ENCODE measurements around the gene RHOB. TPM values are rescaled to one million over a fixed set of nuclear protein-coding genes. Genes with fewer than 3 reads are reported as not detected.

RHOB gene
- polyA plus RNA-seq, 1 of the 3 experiments (the other 2 are of a cell fraction): 50.3 TPM

GRCh38 chr2:20433946-20434553, 12.8 kb upstream of the RHOB start:
- H4K20me1 ChIP-seq (ENCODE audit: insufficient read depth): no peaks in the 10 kb centered on the region
- no peak overlapping the region for H3K4me3 ChIP-seq (ENCODE audit: low read depth in 2 of 2, low read length in 1 of 2)
- H3K79me2 ChIP-seq (ENCODE audit: insufficient read depth): no peaks in the 10 kb centered on the region
- POLR2A ChIA-PET: no interaction called here
- CTCF ChIA-PET: interaction anchor here (0.7 to 18.3 kb wide), 7 partner anchors 10 to 208 kb away, joined by 3 to 243 read pairs (median 7); no protein-coding TSS in a partner anchor
- no peaks in the 10 kb centered on the region for H3K9me2 ChIP-seq
- no peak overlapping the region for H3K27ac ChIP-seq (ENCODE audit: low read depth in 2 of 2, low read length in 1 of 2)
- H2AFZ ChIP-seq (ENCODE audit: low read depth): no peak overlapping the region
- DNase-seq: no peak
- WGBS (ENCODE audit: low lambda C conversion rate): 65% methylated on average over 4 of the region's 4 CpGs
- H3K4me2 ChIP-seq: no peak overlapping the region
- no peaks in the 10 kb centered on the region for H3K36me3 ChIP-seq (replicated peaks in 1 of 2; ENCODE audit: control insufficient read depth in 1 of 2, insufficient read depth in 2 of 2, low read length in 1 of 2)
- H3K27me3 ChIP-seq (ENCODE audit: insufficient read depth): peaks cover 15% of the 10 kb centered on the region; the same call in 1 of the 2 replicates
- H3K4me1 ChIP-seq (ENCODE audit: control insufficient read depth in 1 of 2, insufficient read depth in 2 of 2, low read depth in 1 of 2, low read length in 1 of 2): peaks cover 0 to 1% of the 10 kb centered on the region in 2 experiments; a peak in 1 of 4 replicates
- H3K9me3 ChIP-seq: no peaks in the 10 kb centered on the region
- no peaks in the 10 kb centered on the region for H3F3A ChIP-seq (replicated peaks; ENCODE audit: insufficient read depth)
- no peak for TF ChIP-seq POLR2AphosphoS5 (IDR thresholded peaks at IDR 0.05; ENCODE audit: low read depth, low read length)
- no peak for TF ChIP-seq USF2 (IDR thresholded peaks at IDR 0.05; ENCODE audit: borderline replicate concordance, low read depth, low read length)
- TF ChIP-seq YY1 (IDR thresholded peaks at IDR 0.05; ENCODE audit: low read depth): no peak
- TF ChIP-seq FOSL2 (IDR thresholded peaks at IDR 0.05; ENCODE audit: borderline replicate concordance, low read depth): no peak
- no peak for TF ChIP-seq ELF1 (IDR thresholded peaks at IDR 0.05)
- TF ChIP-seq FOXJ3 (CRISPR knock-in tag; IDR thresholded peaks at IDR 0.05): no peak
- TF ChIP-seq, protein P1, sequence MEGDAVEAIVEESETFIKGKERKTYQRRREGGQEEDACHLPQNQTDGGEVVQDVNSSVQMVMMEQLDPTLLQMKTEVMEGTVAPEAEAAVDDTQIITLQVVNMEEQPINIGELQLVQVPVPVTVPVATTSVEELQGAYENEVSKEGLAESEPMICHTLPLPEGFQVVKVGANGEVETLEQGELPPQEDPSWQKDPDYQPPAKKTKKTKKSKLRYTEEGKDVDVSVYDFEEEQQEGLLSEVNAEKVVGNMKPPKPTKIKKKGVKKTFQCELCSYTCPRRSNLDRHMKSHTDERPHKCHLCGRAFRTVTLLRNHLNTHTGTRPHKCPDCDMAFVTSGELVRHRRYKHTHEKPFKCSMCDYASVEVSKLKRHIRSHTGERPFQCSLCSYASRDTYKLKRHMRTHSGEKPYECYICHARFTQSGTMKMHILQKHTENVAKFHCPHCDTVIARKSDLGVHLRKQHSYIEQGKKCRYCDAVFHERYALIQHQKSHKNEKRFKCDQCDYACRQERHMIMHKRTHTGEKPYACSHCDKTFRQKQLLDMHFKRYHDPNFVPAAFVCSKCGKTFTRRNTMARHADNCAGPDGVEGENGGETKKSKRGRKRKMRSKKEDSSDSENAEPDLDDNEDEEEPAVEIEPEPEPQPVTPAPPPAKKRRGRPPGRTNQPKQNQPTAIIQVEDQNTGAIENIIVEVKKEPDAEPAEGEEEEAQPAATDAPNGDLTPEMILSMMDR (IDR thresholded peaks at IDR 0.05): no peak
- TF ChIP-seq FOXM1 (IDR thresholded peaks at IDR 0.05; ENCODE audit: low read depth): no peak
- no peak for TF ChIP-seq JUND (IDR thresholded peaks at IDR 0.05)
- TF ChIP-seq IRF3 (IDR thresholded peaks at IDR 0.05; ENCODE audit: low read depth, low read length): no peak
- no peak for TF ChIP-seq EP300 (IDR thresholded peaks at IDR 0.05; ENCODE audit: borderline replicate concordance in 1 of 2, low read depth in 1 of 2, low read length in 1 of 2)
- no peak for TF ChIP-seq NFIC (IDR thresholded peaks at IDR 0.05; ENCODE audit: borderline replicate concordance)
- TF ChIP-seq, protein P2, sequence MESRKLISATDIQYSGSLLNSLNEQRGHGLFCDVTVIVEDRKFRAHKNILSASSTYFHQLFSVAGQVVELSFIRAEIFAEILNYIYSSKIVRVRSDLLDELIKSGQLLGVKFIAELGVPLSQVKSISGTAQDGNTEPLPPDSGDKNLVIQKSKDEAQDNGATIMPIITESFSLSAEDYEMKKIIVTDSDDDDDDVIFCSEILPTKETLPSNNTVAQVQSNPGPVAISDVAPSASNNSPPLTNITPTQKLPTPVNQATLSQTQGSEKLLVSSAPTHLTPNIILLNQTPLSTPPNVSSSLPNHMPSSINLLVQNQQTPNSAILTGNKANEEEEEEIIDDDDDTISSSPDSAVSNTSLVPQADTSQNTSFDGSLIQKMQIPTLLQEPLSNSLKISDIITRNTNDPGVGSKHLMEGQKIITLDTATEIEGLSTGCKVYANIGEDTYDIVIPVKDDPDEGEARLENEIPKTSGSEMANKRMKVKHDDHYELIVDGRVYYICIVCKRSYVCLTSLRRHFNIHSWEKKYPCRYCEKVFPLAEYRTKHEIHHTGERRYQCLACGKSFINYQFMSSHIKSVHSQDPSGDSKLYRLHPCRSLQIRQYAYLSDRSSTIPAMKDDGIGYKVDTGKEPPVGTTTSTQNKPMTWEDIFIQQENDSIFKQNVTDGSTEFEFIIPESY (IDR thresholded peaks at IDR 0.05; ENCODE audit: borderline replicate concordance, low read depth): no peak
- no peak for TF ChIP-seq GABPA (IDR thresholded peaks at IDR 0.05; ENCODE audit: low read depth)
- TF ChIP-seq TAF1 (IDR thresholded peaks at IDR 0.05; ENCODE audit: borderline replicate concordance, low read depth, low read length): no peak
- no peak for TF ChIP-seq TEAD4 (IDR thresholded peaks at IDR 0.05; ENCODE audit: borderline replicate concordance, insufficient read depth)
- no peak for TF ChIP-seq MEF2A (IDR thresholded peaks at IDR 0.05; ENCODE audit: borderline replicate concordance, low read depth)
- no peak for TF ChIP-seq RXRA (IDR thresholded peaks at IDR 0.05; ENCODE audit: borderline replicate concordance, low read depth)
- TF ChIP-seq TCF12 (IDR thresholded peaks at IDR 0.05): no peak
- H3K9ac ChIP-seq: no peak overlapping the region

Measured in SK-N-SH (cell line).